ENCODE results near the gene CYREN.

DNA sequence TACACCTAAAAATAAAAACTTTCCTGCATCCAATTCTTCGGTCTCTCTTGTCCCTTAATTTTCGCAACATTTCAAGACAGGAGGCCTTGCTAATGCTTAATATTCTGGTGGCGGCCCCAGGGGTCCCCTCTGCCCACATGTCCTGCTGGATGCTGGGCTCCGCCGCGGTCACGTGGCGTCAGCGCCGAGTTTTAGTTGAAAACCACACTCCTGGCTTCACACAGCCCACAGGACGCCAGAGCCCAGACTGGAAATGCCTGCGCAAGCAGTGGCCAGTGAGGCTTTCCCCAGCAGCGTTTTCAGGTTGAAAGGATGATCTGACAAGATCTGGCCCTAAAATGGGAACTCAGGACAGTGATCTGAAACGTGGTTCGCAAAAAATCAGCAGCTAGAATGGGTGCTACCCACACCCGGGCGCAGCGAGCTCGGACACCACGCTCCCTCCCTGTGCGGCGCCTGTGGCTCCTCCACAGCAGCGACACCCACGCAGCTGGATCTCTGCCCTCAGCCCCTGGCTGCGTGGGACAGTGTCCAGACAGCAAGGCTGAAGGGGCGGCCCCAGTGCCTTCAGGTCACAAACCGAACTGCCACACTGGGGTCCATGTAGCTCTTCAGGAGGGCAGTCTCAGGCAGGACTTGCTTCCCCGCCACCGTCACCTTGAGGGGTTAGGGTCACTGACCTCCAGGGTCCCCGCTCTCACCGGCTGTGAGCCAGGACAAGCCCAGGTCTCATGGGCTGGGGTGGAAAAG lies 11.6 kb upstream of the CYREN start:
- TF ChIP-seq, protein P1, sequence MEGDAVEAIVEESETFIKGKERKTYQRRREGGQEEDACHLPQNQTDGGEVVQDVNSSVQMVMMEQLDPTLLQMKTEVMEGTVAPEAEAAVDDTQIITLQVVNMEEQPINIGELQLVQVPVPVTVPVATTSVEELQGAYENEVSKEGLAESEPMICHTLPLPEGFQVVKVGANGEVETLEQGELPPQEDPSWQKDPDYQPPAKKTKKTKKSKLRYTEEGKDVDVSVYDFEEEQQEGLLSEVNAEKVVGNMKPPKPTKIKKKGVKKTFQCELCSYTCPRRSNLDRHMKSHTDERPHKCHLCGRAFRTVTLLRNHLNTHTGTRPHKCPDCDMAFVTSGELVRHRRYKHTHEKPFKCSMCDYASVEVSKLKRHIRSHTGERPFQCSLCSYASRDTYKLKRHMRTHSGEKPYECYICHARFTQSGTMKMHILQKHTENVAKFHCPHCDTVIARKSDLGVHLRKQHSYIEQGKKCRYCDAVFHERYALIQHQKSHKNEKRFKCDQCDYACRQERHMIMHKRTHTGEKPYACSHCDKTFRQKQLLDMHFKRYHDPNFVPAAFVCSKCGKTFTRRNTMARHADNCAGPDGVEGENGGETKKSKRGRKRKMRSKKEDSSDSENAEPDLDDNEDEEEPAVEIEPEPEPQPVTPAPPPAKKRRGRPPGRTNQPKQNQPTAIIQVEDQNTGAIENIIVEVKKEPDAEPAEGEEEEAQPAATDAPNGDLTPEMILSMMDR (IDR thresholded peaks at IDR 0.05; ENCODE audit: insufficient read depth, low read length, poor library complexity, severe bottlenecking) = no peak
- TF ChIP-seq EZH2phosphoT487 (conservative IDR thresholded peaks at IDR 0.05; ENCODE audit: low read length) = no peak
